ENCODE data around the gene CAPN5. TPM values are rescaled to one million over a fixed set of nuclear protein-coding genes. Genes with fewer than 3 reads are reported as not detected.

Gene CAPN5
- total and polyA plus RNA-seq, 2 of the 13 experiments (the other 11 are each of a cell fraction or from before 2014, with no cell fraction given) = 0.27 to 1.2 TPM

GRCh38 chr11:77130763-77131513 is 64.2 kb downstream of the CAPN5 start (continued):
- TF ChIP-seq ZBTB14 (CRISPR knock-in tag; IDR thresholded peaks at IDR 0.05) (no peak), ZNF431 (CRISPR knock-in tag; IDR thresholded peaks at IDR 0.05; ENCODE audit: borderline replicate concordance, low read depth) (no peak; the same call in 1 of the 2 replicates), ZNF678 (CRISPR knock-in tag; IDR thresholded peaks at IDR 0.05) (no peak), ZNF766 (CRISPR knock-in tag; IDR thresholded peaks at IDR 0.05; ENCODE audit: borderline replicate concordance) (no peak), KAT8 (CRISPR knock-in tag; IDR thresholded peaks at IDR 0.05) (0 out of 2 replicates have a peak, but pooled peaks have one; percentile 19), ZNF713 (CRISPR knock-in tag; IDR thresholded peaks at IDR 0.05) (no peak), CEBPG (CRISPR knock-in tag; IDR thresholded peaks at IDR 0.05) (no peak; the same call in 1 of the 2 replicates), ZNF773 (CRISPR knock-in tag; IDR thresholded peaks at IDR 0.05; ENCODE audit: borderline replicate concordance) (no peak), ZNF383 (CRISPR knock-in tag; IDR thresholded peaks at IDR 0.05; ENCODE audit: borderline replicate concordance) (no peak), ZNF160 (CRISPR knock-in tag; IDR thresholded peaks at IDR 0.05) (no peak), GZF1 (CRISPR knock-in tag; IDR thresholded peaks at IDR 0.05) (0 out of 2 replicates have a peak, but pooled peaks have one; percentile 54), TBP (CRISPR knock-in tag; IDR thresholded peaks at IDR 0.05) (no peak), ZSCAN31 (CRISPR knock-in tag; IDR thresholded peaks at IDR 0.05; ENCODE audit: low read depth) (peak; percentile 83; the same call in 1 of the 2 replicates), GATAD2A (CRISPR knock-in tag; IDR thresholded peaks at IDR 0.05) (peak; percentile 64; the same call in 1 of the 2 replicates), SNAPC4 (CRISPR knock-in tag; IDR thresholded peaks at IDR 0.05) (0 out of 2 replicates have a peak, but pooled peaks have one; percentile 32), ZNF577 (CRISPR knock-in tag; IDR thresholded peaks at IDR 0.05; ENCODE audit: borderline replicate concordance, low read depth) (no peak), PRMT3 (CRISPR knock-in tag; IDR thresholded peaks at IDR 0.05; ENCODE audit: borderline replicate concordance, low read depth) (no peak)
- TF ChIP-seq, protein P1, sequence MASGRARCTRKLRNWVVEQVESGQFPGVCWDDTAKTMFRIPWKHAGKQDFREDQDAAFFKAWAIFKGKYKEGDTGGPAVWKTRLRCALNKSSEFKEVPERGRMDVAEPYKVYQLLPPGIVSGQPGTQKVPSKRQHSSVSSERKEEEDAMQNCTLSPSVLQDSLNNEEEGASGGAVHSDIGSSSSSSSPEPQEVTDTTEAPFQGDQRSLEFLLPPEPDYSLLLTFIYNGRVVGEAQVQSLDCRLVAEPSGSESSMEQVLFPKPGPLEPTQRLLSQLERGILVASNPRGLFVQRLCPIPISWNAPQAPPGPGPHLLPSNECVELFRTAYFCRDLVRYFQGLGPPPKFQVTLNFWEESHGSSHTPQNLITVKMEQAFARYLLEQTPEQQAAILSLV (CRISPR knock-in tag; IDR thresholded peaks at IDR 0.05; ENCODE audit: borderline replicate concordance) = 0 out of 2 replicates have a peak, but pooled peaks have one; percentile 66
- TF ChIP-seq, protein P2, sequence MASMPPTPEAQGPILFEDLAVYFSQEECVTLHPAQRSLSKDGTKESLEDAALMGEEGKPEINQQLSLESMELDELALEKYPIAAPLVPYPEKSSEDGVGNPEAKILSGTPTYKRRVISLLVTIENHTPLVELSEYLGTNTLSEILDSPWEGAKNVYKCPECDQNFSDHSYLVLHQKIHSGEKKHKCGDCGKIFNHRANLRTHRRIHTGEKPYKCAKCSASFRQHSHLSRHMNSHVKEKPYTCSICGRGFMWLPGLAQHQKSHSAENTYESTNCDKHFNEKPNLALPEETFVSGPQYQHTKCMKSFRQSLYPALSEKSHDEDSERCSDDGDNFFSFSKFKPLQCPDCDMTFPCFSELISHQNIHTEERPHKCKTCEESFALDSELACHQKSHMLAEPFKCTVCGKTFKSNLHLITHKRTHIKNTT (CRISPR knock-in tag; IDR thresholded peaks at IDR 0.05) = no peak
- TF ChIP-seq, protein P3, sequence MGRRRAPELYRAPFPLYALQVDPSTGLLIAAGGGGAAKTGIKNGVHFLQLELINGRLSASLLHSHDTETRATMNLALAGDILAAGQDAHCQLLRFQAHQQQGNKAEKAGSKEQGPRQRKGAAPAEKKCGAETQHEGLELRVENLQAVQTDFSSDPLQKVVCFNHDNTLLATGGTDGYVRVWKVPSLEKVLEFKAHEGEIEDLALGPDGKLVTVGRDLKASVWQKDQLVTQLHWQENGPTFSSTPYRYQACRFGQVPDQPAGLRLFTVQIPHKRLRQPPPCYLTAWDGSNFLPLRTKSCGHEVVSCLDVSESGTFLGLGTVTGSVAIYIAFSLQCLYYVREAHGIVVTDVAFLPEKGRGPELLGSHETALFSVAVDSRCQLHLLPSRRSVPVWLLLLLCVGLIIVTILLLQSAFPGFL (CRISPR knock-in tag; IDR thresholded peaks at IDR 0.05) = no peak

Measured in HepG2 (cell line).